ENCODE results near the gene HOXC4. TPM values are rescaled to one million over a fixed set of nuclear protein-coding genes. Genes with fewer than 3 reads are reported as not detected.

Gene HOXC4
- total and polyA plus RNA-seq, 2 donors (not counting 3 experiments of a cell fraction or from before 2014, with no cell fraction given), result 0.06 to 0.58 TPM

DNA sequence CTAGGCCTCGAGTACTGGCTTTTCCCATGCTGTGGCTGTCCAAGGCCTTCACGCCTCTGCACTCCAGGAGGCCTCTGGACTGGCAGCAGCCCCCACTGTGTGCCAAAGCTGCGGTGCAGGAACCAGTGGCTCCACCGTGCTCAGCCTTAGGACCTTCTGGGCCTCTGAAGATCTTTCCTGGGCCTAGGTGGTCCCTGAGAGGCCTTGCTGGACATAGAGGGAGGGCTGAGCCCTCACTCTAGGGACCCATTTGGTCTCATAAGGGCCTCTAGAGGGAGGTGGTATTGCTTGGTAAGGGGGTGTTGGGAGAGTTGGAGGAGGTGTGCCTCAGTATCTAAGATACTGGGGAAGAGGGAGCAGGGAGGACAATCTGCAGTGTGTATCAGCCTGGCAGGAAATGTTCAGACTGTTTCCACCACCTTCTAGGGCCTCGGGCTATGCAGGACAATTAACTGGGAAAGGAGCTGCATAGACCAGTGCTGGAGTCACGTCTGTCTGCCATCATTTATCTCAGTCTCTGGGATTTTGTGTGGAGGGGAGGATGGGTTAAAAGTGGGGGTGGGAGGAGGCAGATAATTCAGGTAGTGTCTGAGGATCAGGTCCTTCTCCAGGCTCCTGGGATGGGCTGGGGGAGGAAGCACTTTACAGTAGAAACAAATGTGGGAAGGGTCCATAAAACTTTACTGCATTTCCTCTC, 17.9 kb upstream of the HOXC4 start:
- FAIRE-seq, result no peak
- Histone ChIP-seq H3K27me3 (ENCODE audit: control insufficient read depth in 2 of 2, insufficient read depth in 2 of 2, low read length in 2 of 2) (peaks cover 84 to 86% of the 10 kb centered on the region in 2 experiments), H3K27ac (ENCODE audit: insufficient read depth, low read depth, low read length) (no peak overlapping the region), H3K9me3 (replicated peaks; ENCODE audit: control insufficient read depth, insufficient read depth, low read length) (no peaks in the 10 kb centered on the region), H2AFZ (ENCODE audit: low read depth, low read length) (no peak overlapping the region), H4K20me1 (replicated peaks; ENCODE audit: control insufficient read depth, extremely low read depth, insufficient read depth, low read length) (no peaks in the 10 kb centered on the region), H3K9me1 (replicated peaks; ENCODE audit: control insufficient read depth, extremely low read depth, insufficient read depth, low read length) (no peaks in the 10 kb centered on the region), H3K36me3 (ENCODE audit: control insufficient read depth in 2 of 2, extremely low read depth in 1 of 2, insufficient read depth in 2 of 2, low read length in 2 of 2) (no peaks in the 10 kb centered on the region), H3K9ac (replicated peaks; ENCODE audit: extremely low read depth, insufficient read depth, low read length) (no peak overlapping the region), H3K4me1 (ENCODE audit: control insufficient read depth, extremely low read depth, insufficient read depth, low read length) (no peaks in the 10 kb centered on the region), H3K4me2 (ENCODE audit: insufficient read depth, low read length) (no peak overlapping the region), H3K4me3 (replicated peaks in 1 of 3; ENCODE audit: insufficient read depth in 1 of 3, low read depth in 1 of 3, low read length in 3 of 3) (no peak overlapping the region), H3K79me2 (ENCODE audit: control insufficient read depth, insufficient read depth, low read length) (no peaks in the 10 kb centered on the region)
- no TSS peak for BruUV-seq (replicated peaks)
- TF ChIP-seq EZH2 (IDR thresholded peaks at IDR 0.05; ENCODE audit: borderline replicate concordance, low read depth, low read length, severe bottlenecking) (no peak), JUN (IDR thresholded peaks at IDR 0.05; ENCODE audit: borderline replicate concordance, insufficient read depth, insufficient read length, low read depth) (no peak), MYC (IDR thresholded peaks at IDR 0.05; ENCODE audit: low read depth, low read length) (no peak), POLR2AphosphoS5 (IDR thresholded peaks at IDR 0.05; ENCODE audit: insufficient read depth, low read depth, low read length) (no peak), FOS (IDR thresholded peaks at IDR 0.05; ENCODE audit: borderline replicate concordance, insufficient read depth, low read length) (no peak), POLR2A (IDR thresholded peaks at IDR 0.05; ENCODE audit: low read depth, low read length) (no peak), GATA2 (IDR thresholded peaks at IDR 0.05; ENCODE audit: insufficient read depth, insufficient read length, low read depth, low read length) (no peak)
- TF ChIP-seq, protein P1, sequence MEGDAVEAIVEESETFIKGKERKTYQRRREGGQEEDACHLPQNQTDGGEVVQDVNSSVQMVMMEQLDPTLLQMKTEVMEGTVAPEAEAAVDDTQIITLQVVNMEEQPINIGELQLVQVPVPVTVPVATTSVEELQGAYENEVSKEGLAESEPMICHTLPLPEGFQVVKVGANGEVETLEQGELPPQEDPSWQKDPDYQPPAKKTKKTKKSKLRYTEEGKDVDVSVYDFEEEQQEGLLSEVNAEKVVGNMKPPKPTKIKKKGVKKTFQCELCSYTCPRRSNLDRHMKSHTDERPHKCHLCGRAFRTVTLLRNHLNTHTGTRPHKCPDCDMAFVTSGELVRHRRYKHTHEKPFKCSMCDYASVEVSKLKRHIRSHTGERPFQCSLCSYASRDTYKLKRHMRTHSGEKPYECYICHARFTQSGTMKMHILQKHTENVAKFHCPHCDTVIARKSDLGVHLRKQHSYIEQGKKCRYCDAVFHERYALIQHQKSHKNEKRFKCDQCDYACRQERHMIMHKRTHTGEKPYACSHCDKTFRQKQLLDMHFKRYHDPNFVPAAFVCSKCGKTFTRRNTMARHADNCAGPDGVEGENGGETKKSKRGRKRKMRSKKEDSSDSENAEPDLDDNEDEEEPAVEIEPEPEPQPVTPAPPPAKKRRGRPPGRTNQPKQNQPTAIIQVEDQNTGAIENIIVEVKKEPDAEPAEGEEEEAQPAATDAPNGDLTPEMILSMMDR (IDR thresholded peaks at IDR 0.05; ENCODE audit: extremely low read depth in 1 of 2, insufficient read depth in 1 of 2, low read depth in 1 of 2, low read length in 2 of 2), result no peak
- TF ChIP-seq, protein P2, sequence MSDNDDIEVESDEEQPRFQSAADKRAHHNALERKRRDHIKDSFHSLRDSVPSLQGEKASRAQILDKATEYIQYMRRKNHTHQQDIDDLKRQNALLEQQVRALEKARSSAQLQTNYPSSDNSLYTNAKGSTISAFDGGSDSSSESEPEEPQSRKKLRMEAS (IDR thresholded peaks at IDR 0.05; ENCODE audit: insufficient read depth, insufficient read length), result no peak
- intact Hi-C loops (cut with micrococcal nuclease), result no loop called here
- DNase-seq (ENCODE audit: low read depth, low spot score), result no peak
- CTCF ChIA-PET, result interaction anchor here (0.9 to 1.2 kb wide), 3 partner anchors 12 to 156 kb away, joined by 3 to 6 read pairs (median 5); no protein-coding TSS in a partner anchor
- POLR2A ChIA-PET, result no interaction called here
- dilution Hi-C loops (cut with MboI; ENCODE audit: extremely low pct_ligation_motif_present, low sequenced_read_pairs), result no loop called here
